CD4-positive, alpha-beta T cell (primary cell): Measurements from ENCODE around the gene FASLG. TPM values are rescaled to one million over a fixed set of nuclear protein-coding genes. Genes with fewer than 3 reads are reported as not detected.

Source experiments
- ATAC-seq: fragments of 200-7000 bp; cut with Tn5 transposase; one replicate; pipeline ENCODE4 v1.10.0; 2022; ENCODE audit warnings: mild to moderate bottlenecking; ENCODE audit not compliant: poor library complexity
- CTCF ChIA-PET: fragments of 350-600 bp; sonication (Branson Sonifier 250); formaldehyde crosslinking; loops from one replicate; lab custom pipeline; 2021; ENCODE audit warnings: antibody characterized with exemption, inconsistent platforms; lab: Charles Lee
- POLR2A ChIA-PET: fragments of 350-600 bp; sonication (Branson Sonifier 250); formaldehyde crosslinking; loops from one replicate; lab custom pipeline; 2021; ENCODE audit warnings: antibody characterized with exemption, inconsistent platforms; lab: Charles Lee
- DNase-seq, 14 experiments: peaks; one replicate each; pipeline ENCODE4 v3.0.0-alpha.2; 2013 to 2020; ENCODE audit warnings: mixed read lengths in 2 of 14
- H3K27ac ChIP-seq, 2 donors: one replicate each; pipeline versions ENCODE4 v1.5.1 to v1.7.0; 2013; ENCODE audit warnings: low read length in 2 of 2, low read depth in 1 of 2, mild to moderate bottlenecking in 1 of 2
- H3K27me3 ChIP-seq, 2 experiments: 1 replicate in 1 of 2; 2 replicates in 1 of 2; pipeline versions ENCODE4 v1.6.1 to v1.7.0; 2013; ENCODE audit warnings: low read length in 2 of 2, control low read depth in 1 of 2, mild to moderate bottlenecking in 1 of 2, moderate library complexity in 1 of 2; ENCODE audit not compliant: insufficient read depth in 2 of 2, control insufficient read depth in 1 of 2
- H3K36me3 ChIP-seq: one replicate; pipeline ENCODE4 v1.6.1; 2013; ENCODE audit warnings: low read length, control low read depth; ENCODE audit not compliant: insufficient read depth
- H3K4me1 ChIP-seq: one replicate; pipeline ENCODE4 v1.6.1; 2013; ENCODE audit warnings: low read length, control low read depth; ENCODE audit not compliant: insufficient read depth
- H3K4me3 ChIP-seq: one replicate; pipeline ENCODE4 v1.5.1; 2013; ENCODE audit warnings: mild to moderate bottlenecking, low read length, moderate library complexity
- H3K9me3 ChIP-seq, 2 experiments: 1 replicate in 1 of 2; 2 replicates in 1 of 2; pipeline versions ENCODE4 v1.6.1 to v1.7.0; 2013; ENCODE audit warnings: low read length in 2 of 2, mild to moderate bottlenecking in 2 of 2, control low read depth in 1 of 2, moderate library complexity in 1 of 2; ENCODE audit not compliant: control insufficient read depth in 1 of 2, insufficient read depth in 1 of 2
- H3K27ac Mint-ChIP-seq: one replicate; pipeline ENCODE4 v1.8.0; 2020; ENCODE audit warnings: mixed read lengths
- H3K27me3 Mint-ChIP-seq: one replicate; pipeline ENCODE4 v1.8.0; 2021; ENCODE audit warnings: mixed read lengths
- H3K36me3 Mint-ChIP-seq: one replicate; pipeline ENCODE4 v1.8.0; 2021; ENCODE audit warnings: low read depth, mixed read lengths
- H3K4me1 Mint-ChIP-seq: one replicate; pipeline ENCODE4 v1.8.0; 2021; ENCODE audit warnings: low read depth, mixed read lengths
- H3K4me3 Mint-ChIP-seq: one replicate; pipeline ENCODE4 v1.8.0; 2020; ENCODE audit warnings: mild to moderate bottlenecking, mixed read lengths
- H3K9me3 Mint-ChIP-seq: one replicate; pipeline ENCODE4 v1.8.0; 2020; ENCODE audit warnings: mixed read lengths
- intact Hi-C, 2 experiments: fragments of 100-400 bp; cut with DNase I in 1 of 2; cut with micrococcal nuclease in 1 of 2; formaldehyde crosslinking; loops; one replicate each; pipeline versions ENCODE4 v1.15.1 to v1.9.0; 2023 to 2025; cut with DNase I, micrococcal nuclease
- total RNA-seq, 174 experiments: library from RNA in 2 of 174; stranded (reverse) in 2 of 174; gene quantifications; one replicate each; pipeline ENCODE4 v1.2.3 and lab custom pipeline; 2021 to 2026
- TF ChIP-seq, protein P1 (sequence below): fragments of 200-600 bp; IDR thresholded peaks from one replicate; pipeline ENCODE4 v1.8.0; 2022; ENCODE audit warnings: antibody characterized with exemption, mild to moderate bottlenecking

Gene FASLG
- total RNA-seq, 2 experiments from 2014 or later = 0.11 to 0.80 TPM

DNA sequence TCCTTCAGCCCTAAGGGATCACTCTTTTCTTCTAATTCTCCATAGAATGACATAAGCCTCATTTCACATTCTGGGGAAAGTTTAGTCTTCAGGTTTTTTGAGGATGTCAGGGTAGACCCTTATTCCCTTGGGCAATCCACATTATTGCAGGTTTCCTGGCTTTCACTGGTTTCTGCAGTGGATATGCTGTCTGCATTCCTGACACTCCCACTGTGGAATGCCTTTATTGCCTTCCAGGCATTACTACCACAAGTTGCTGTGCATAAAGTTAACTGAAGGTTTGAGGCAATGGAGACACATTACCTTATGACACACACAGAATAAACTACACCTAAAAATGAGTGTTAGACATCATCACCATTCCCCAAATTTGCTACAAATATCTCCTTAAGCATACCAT is 12.7 kb downstream of the FASLG start:
- Mint-ChIP-seq H3K36me3 (no peaks in the 10 kb centered on the region), H3K4me1 (peaks cover 67% of the 10 kb centered on the region)
- no peak overlapping the region for H3K27ac ChIP-seq

DNA sequence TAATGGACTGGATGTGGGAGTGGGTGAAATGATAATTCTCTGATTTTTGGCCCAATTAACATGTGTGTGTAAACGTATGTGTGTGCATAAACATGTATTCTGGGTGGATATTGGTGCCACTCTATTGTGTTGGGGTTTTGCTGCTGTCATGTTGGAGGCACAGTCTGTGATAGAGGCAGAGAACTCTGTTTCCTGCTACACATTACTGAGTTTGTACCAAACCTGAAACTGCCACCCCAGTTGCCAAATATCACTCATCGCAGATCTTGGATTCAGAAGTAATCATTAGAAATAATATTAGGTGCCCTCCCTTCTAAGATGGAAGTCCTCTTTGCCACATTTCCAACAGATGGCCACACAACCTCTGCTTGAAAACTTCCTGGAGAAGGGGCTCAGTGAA is 13.8 kb downstream of the FASLG start:
- Mint-ChIP-seq H3K27me3 (no peaks in the 10 kb centered on the region), H3K36me3 (no peaks in the 10 kb centered on the region), H3K9me3 (no peaks in the 10 kb centered on the region), H3K4me3 (no peak overlapping the region), H3K4me1 (peaks cover 77% of the 10 kb centered on the region), H3K27ac (no peak overlapping the region)
- TF ChIP-seq, protein P1, sequence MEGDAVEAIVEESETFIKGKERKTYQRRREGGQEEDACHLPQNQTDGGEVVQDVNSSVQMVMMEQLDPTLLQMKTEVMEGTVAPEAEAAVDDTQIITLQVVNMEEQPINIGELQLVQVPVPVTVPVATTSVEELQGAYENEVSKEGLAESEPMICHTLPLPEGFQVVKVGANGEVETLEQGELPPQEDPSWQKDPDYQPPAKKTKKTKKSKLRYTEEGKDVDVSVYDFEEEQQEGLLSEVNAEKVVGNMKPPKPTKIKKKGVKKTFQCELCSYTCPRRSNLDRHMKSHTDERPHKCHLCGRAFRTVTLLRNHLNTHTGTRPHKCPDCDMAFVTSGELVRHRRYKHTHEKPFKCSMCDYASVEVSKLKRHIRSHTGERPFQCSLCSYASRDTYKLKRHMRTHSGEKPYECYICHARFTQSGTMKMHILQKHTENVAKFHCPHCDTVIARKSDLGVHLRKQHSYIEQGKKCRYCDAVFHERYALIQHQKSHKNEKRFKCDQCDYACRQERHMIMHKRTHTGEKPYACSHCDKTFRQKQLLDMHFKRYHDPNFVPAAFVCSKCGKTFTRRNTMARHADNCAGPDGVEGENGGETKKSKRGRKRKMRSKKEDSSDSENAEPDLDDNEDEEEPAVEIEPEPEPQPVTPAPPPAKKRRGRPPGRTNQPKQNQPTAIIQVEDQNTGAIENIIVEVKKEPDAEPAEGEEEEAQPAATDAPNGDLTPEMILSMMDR = no peak
- no peak overlapping the region for H3K27ac ChIP-seq
- intact Hi-C loops = no loop called here
- H3K4me1 ChIP-seq = peaks cover 37% of the 10 kb centered on the region
- H3K4me3 ChIP-seq = no peak overlapping the region
- CTCF ChIA-PET = interaction anchor here (0.5 kb wide), 1 partner anchor 314 kb away, joined by 3 read pairs; no protein-coding TSS in a partner anchor
- no peaks in the 10 kb centered on the region for H3K9me3 ChIP-seq
- no peak for DNase-seq
- H3K27me3 ChIP-seq = no peaks in the 10 kb centered on the region
- no peak for ATAC-seq
- POLR2A ChIA-PET = interaction anchor here (1.1 to 1.7 kb wide), 2 partner anchors 10 to 14 kb away, joined by 3 to 5 read pairs; partner anchors contain the start of gene FASLG
- H3K36me3 ChIP-seq = no peaks in the 10 kb centered on the region

More for the DNA sequence above, 12.7 kb downstream of the FASLG start:
- ATAC-seq (no peak), DNase-seq (no peak)
- CTCF ChIA-PET = interaction anchor here (1.8 kb wide), 1 partner anchor 48 kb away, joined by 7 read pairs; no protein-coding TSS in a partner anchor
- no peaks in the 10 kb centered on the region for H3K36me3 ChIP-seq
- H3K27me3 ChIP-seq = no peaks in the 10 kb centered on the region
- POLR2A ChIA-PET = interaction anchor here (0.8 to 1.5 kb wide), 4 partner anchors 9 to 224 kb away, joined by 3 to 9 read pairs (median 6); no protein-coding TSS in a partner anchor
- no peaks in the 10 kb centered on the region for H3K27me3 Mint-ChIP-seq
- H3K4me3 Mint-ChIP-seq = peak overlapping the region; percentile 13
- intact Hi-C loops = loop anchor here in 1 of 2 experiments (1.0 to 2.0 kb wide), 2 partner anchors 28 to 33 kb away; no protein-coding TSS in a partner anchor
- no peaks in the 10 kb centered on the region for H3K9me3 Mint-ChIP-seq
- H3K4me3 ChIP-seq = no peak overlapping the region
- TF ChIP-seq, protein P1 = no peak
- H3K27ac Mint-ChIP-seq = no peak overlapping the region
- no peaks in the 10 kb centered on the region for H3K9me3 ChIP-seq
- H3K4me1 ChIP-seq = peaks cover 37% of the 10 kb centered on the region

DNA sequence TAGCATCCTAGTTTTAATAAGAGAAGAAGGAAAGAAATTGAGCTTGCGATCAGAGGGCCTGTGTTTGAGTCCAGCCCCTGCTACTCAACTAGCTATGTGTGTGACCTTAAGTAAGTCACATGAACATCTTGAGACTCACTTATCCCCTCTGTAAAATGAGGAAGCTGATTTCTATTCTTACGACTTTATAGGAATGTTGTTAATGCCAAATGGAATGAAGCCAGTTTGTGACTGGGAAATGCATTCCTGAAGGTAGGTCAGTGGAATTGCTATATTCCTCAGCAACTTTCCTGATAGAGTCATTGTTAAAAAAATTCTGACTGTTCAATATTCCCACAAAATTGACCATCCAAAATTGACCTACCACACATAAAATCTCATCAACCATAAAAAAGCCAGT is 14.9 kb downstream of the FASLG start:
- peaks cover 78% of the 10 kb centered on the region for H3K4me1 Mint-ChIP-seq
- H3K4me3 Mint-ChIP-seq = no peak overlapping the region
- peaks cover 37% of the 10 kb centered on the region for H3K4me1 ChIP-seq
- DNase-seq (no peak), ATAC-seq (no peak)
- no peaks in the 10 kb centered on the region for H3K9me3 Mint-ChIP-seq
- POLR2A ChIA-PET = interaction anchor here (1.1 to 1.7 kb wide), 3 partner anchors 11 to 34 kb away, joined by 3 to 5 read pairs (median 5); partner anchors contain the start of gene FASLG
- TF ChIP-seq, protein P1 = no peak
- H3K4me3 ChIP-seq = no peak overlapping the region
- H3K27me3 ChIP-seq = no peaks in the 10 kb centered on the region
- H3K36me3 Mint-ChIP-seq = no peaks in the 10 kb centered on the region
- H3K36me3 ChIP-seq = no peaks in the 10 kb centered on the region
- CTCF ChIA-PET = no interaction called here
- intact Hi-C loops = no loop called here
- no peaks in the 10 kb centered on the region for H3K9me3 ChIP-seq
- no peaks in the 10 kb centered on the region for H3K27me3 Mint-ChIP-seq
- H3K27ac Mint-ChIP-seq = no peak overlapping the region
- no peak overlapping the region for H3K27ac ChIP-seq
